HCT116 (cell line): ENCODE measurements around the gene ZNF621. TPM values are rescaled to one million over a fixed set of nuclear protein-coding genes. Genes with fewer than 3 reads are reported as not detected.

Experiments
- ATAC-seq: fragments of 200-7000 bp; cut with Tn5 transposase; 2 replicates; pipeline ENCODE4 v1.9.1; 2020; ENCODE audit warnings: mild to moderate bottlenecking, moderate library complexity
- BruUV-seq: library from RNA; stranded (reverse); fragments of 400-500 nt; replicated peaks from 2 replicates; lab custom pipeline; 2021; lab: Mats Ljungman, UMichigan
- CTCF ChIA-PET: fragments of 300-600 bp; sonication (Branson Sonifier 250); formaldehyde crosslinking; loops from one replicate; lab custom pipeline; 2021; ENCODE audit warnings: antibody characterized with exemption; lab: Charles Lee
- POLR2A ChIA-PET: fragments of 300-600, 350-600 bp; sonication (Branson Sonifier 250); formaldehyde crosslinking; loops from one replicate; lab custom pipeline; 2021; ENCODE audit warnings: antibody characterized with exemption; lab: Charles Lee
- RAD21 ChIA-PET, 2 experiments: fragments of 300-600 bp; sonication (Branson Sonifier 250); formaldehyde crosslinking; loops; one replicate each; lab custom pipeline; 2023; ENCODE audit warnings: low total read pairs in 2 of 2; ENCODE audit not compliant: uncharacterized antibody in 2 of 2, unreplicated experiment in 2 of 2, low non-redundant PET in 1 of 2; lab: Charles Lee
- DNase-seq: peaks from one replicate; pipeline ENCODE4 v3.0.0-alpha.2; 2010; ENCODE audit warnings: low read depth, low spot score
- H2AFZ ChIP-seq: fragments of 200-600 bp; shearing (Covaris generic), sonication (generic); 2 replicates; pipeline ENCODE4 v1.6.1; 2017; ENCODE audit warnings: low read depth, mixed run types, mixed read lengths, antibody characterized with exemption, low read length; ENCODE audit not compliant: poor library complexity, severe bottlenecking
- H3K27ac ChIP-seq: 2 replicates; pipeline ENCODE4 v1.5.1; 2012; ENCODE audit warnings: low read depth, low read length
- H3K27me3 ChIP-seq: fragments of 200-600 bp; sonication (generic); 2 replicates; pipeline ENCODE4 v1.6.1; 2016; ENCODE audit warnings: mixed run types, low read length, mixed read lengths; ENCODE audit not compliant: insufficient read depth
- H3K36me3 ChIP-seq, 2 experiments: fragments of 200-500 bp in 1 of 2; fragments of 200-600 bp in 1 of 2; sonication (Bioruptor generic) in 1 of 2; sonication (generic) in 1 of 2; 2 replicates each; pipeline versions ENCODE4 v1.5.1 to v1.6.1; 2014 to 2016; ENCODE audit warnings: low read length in 2 of 2, inconsistent platforms in 1 of 2, mixed read lengths in 1 of 2, mixed run types in 1 of 2; ENCODE audit not compliant: insufficient read depth in 2 of 2, control insufficient read depth in 1 of 2
- H3K4me1 ChIP-seq, 2 experiments: fragments of 200-600 bp in 1 of 2; sonication (generic) in 1 of 2; 2 replicates each; pipeline versions ENCODE4 v1.5.1 to v1.6.1; 2012 to 2017; ENCODE audit warnings: low read length in 2 of 2, inconsistent platforms in 1 of 2, mild to moderate bottlenecking in 1 of 2, mixed read lengths in 1 of 2, mixed run types in 1 of 2, moderate library complexity in 1 of 2; ENCODE audit not compliant: insufficient read depth in 2 of 2, control insufficient read depth in 1 of 2
- H3K4me2 ChIP-seq: fragments of 200-600 bp; sonication (generic); 2 replicates; pipeline ENCODE4 v1.6.1; 2017; ENCODE audit warnings: mixed run types, low read length, mixed read lengths
- H3K4me3 ChIP-seq, 2 experiments: fragments of 200-600 bp in 1 of 2; sonication (generic) in 1 of 2; replicated peaks in 1 of 2; 2 replicates each; pipeline ENCODE4 v1.5.1; 2011 to 2016; ENCODE audit warnings: low read length in 2 of 2, control low read depth in 1 of 2, low read depth in 1 of 2, mild to moderate bottlenecking in 1 of 2, mixed read lengths in 1 of 2, mixed run types in 1 of 2
- H3K79me2 ChIP-seq: fragments of 200-600 bp; sonication (generic); 2 replicates; pipeline ENCODE4 v1.6.1; 2017; ENCODE audit warnings: mild to moderate bottlenecking, mixed run types, low read length, moderate library complexity, mixed read lengths; ENCODE audit not compliant: insufficient read depth
- H3K9ac ChIP-seq: fragments of 200-600 bp; sonication (generic); 2 replicates; pipeline ENCODE4 v1.6.1; 2016; ENCODE audit warnings: low read length, mixed read lengths
- H3K9me2 ChIP-seq: fragments of 200-600 bp; sonication (generic), shearing (Covaris generic); 2 replicates; pipeline ENCODE4 v1.6.1; 2017; ENCODE audit warnings: mixed run types, mild to moderate bottlenecking, moderate library complexity; ENCODE audit not compliant: insufficient read depth
- H3K9me3 ChIP-seq, 2 experiments: fragments of 200-500 bp in 1 of 2; fragments of 200-600 bp in 1 of 2; sonication (Bioruptor generic) in 1 of 2; sonication (generic) in 1 of 2; 2 replicates each; pipeline ENCODE4 v1.6.1; 2014 to 2017; ENCODE audit warnings: low read length in 2 of 2, mixed read lengths in 2 of 2, inconsistent platforms in 1 of 2, low read depth in 1 of 2, mild to moderate bottlenecking in 1 of 2, mixed run types in 1 of 2, moderate library complexity in 1 of 2; ENCODE audit not compliant: control insufficient read depth in 1 of 2, insufficient read depth in 1 of 2
- H4K20me1 ChIP-seq: fragments of 200-600 bp; sonication (generic), shearing (Covaris generic); 2 replicates; pipeline ENCODE4 v1.6.1; 2017; ENCODE audit warnings: mixed run types, mild to moderate bottlenecking, moderate library complexity; ENCODE audit not compliant: insufficient read depth
- ATF3 ChIP-seq: IDR thresholded peaks from 2 replicates; pipeline ENCODE4 v1.6.1; 2012
- CTCF ChIP-seq, 3 experiments: fragments of 200-600 bp in 1 of 3; sonication (generic) in 1 of 3; IDR thresholded peaks in 2 of 3; conservative IDR thresholded peaks in 1 of 3; 2 replicates each; pipeline ENCODE4 v1.5.1; 2012 to 2017; ENCODE audit warnings: low read depth in 2 of 3, low read length in 2 of 3, antibody characterized with exemption in 1 of 3, borderline replicate concordance in 1 of 3, control low read depth in 1 of 3, mild to moderate bottlenecking in 1 of 3, mixed read lengths in 1 of 3, mixed run types in 1 of 3, moderate library complexity in 1 of 3; ENCODE audit not compliant: insufficient read depth in 1 of 3
- FOSL1 ChIP-seq: IDR thresholded peaks from 2 replicates; pipeline ENCODE4 v1.6.1; 2012; ENCODE audit warnings: low read depth
- JUND ChIP-seq: IDR thresholded peaks from 2 replicates; pipeline ENCODE4 v1.6.1; 2012
- RAD21 ChIP-seq: IDR thresholded peaks from 2 replicates; pipeline ENCODE4 v1.6.1; 2012; ENCODE audit warnings: low read depth, mild to moderate bottlenecking
- SIN3A ChIP-seq: IDR thresholded peaks from 2 replicates; pipeline ENCODE4 v1.6.1; 2012; ENCODE audit warnings: low read depth
- SRF ChIP-seq: IDR thresholded peaks from 2 replicates; pipeline ENCODE4 v1.6.1; 2012; ENCODE audit warnings: low read depth
- YY1 ChIP-seq: IDR thresholded peaks from 2 replicates; pipeline ENCODE4 v1.6.1; 2011; ENCODE audit warnings: low read length, low read depth, moderate library complexity, mild to moderate bottlenecking; ENCODE audit not compliant: insufficient replicate concordance; ENCODE audit errors: extremely low read depth
- ZNF274 ChIP-seq: fragments of 200-500 bp; sonication (Bioruptor generic); IDR thresholded peaks from 2 replicates; pipeline ENCODE4 v1.6.1; 2014; ENCODE audit warnings: mild to moderate bottlenecking, low read depth, low read length, inconsistent platforms
- intact Hi-C: fragments of 100-400 bp; cut with micrococcal nuclease; formaldehyde crosslinking; loops from 2 replicates; pipeline ENCODE4 v1.10.0; 2022
- total RNA-seq: library from RNA; stranded (reverse); gene quantifications from one replicate; pipeline ENCODE4 v1.2.1, GENCODE V29; 2021; ENCODE audit not compliant: unreplicated experiment

ZNF621 gene
- total RNA-seq, 1 experiment from 2014 or later: 23.5 TPM

DNA sequence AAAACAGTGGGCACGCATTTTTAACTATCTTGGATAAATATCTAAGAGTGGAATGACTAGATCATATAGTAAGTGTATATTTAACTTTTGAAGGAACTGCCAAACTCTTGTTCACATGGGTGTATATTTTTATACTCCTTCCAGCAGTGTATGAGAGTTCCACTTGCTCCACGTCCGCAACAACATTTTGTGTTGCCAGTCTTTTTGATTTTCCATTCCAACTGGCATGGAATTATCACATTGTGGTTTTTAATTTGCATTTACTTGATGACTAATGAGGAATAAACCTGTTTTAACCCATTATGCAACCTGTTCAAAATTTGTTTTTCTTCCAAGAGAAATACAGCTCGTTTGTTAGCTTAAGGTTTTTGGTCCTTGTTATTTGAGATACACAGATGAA, 51.6 kb downstream of the ZNF621 start:
- H3K9me2 ChIP-seq: no peaks in the 10 kb centered on the region
- intact Hi-C loops: no loop called here
- no peaks in the 10 kb centered on the region for H3K4me1 ChIP-seq
- TF ChIP-seq ZNF274: no peak
- H3K79me2 ChIP-seq: no peaks in the 10 kb centered on the region
- H3K9ac ChIP-seq: no peak overlapping the region
- no peak for ATAC-seq
- H3K4me2 ChIP-seq: no peak overlapping the region
- no peaks in the 10 kb centered on the region; the same call in 1 of the 2 replicates for H3K27me3 ChIP-seq
- no peak for DNase-seq
- H2AFZ ChIP-seq: no peak overlapping the region
- no peak overlapping the region for H3K27ac ChIP-seq
- POLR2A ChIA-PET: no interaction called here
- no peaks in the 10 kb centered on the region for H3K36me3 ChIP-seq
- H3K9me3 ChIP-seq: no peaks in the 10 kb centered on the region
- H4K20me1 ChIP-seq: no peaks in the 10 kb centered on the region
- no peak overlapping the region for H3K4me3 ChIP-seq
- no TSS peak for BruUV-seq
- RAD21 ChIA-PET: no interaction called here
- CTCF ChIA-PET: no interaction called here

DNA sequence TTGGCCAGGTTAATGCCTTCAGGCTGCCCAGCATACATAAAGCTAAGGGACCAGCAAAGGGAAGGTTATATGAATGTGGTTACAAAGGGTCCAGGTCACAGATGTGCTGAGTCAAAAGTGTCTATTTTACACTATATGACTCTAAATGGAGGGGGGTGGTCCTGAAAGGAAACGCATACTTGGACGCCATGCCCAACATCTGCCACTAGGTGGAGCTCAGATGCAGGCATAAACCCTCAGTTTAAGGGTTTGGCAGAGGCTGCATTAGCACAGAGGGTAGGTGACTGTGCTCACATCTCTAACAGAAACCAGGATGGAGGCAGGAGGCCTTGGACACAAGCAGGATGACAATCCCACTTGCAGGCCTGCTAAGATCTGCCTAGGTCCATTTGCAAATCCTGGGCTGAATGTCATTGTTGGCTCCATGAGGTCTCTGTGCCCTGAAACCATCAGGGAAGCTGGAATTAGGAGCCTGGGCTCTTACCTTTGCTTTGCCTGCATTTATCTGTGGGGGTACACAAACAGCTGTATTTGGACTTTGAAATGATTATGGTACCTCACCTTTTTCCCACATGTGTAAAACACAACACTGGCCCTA, 55.8 kb downstream of the ZNF621 start:
- intact Hi-C loops: loop anchor here (1.0 to 10.0 kb wide), 7 partner anchors 253 to 1524 kb away; no protein-coding TSS in a partner anchor
- H3K27ac ChIP-seq: no peak overlapping the region
- H3K36me3 ChIP-seq: no peaks in the 10 kb centered on the region
- no peaks in the 10 kb centered on the region for H4K20me1 ChIP-seq
- RAD21 ChIA-PET: no interaction called here
- no peaks in the 10 kb centered on the region for H3K27me3 ChIP-seq
- no peaks in the 10 kb centered on the region for H3K4me1 ChIP-seq
- H3K9me2 ChIP-seq: no peaks in the 10 kb centered on the region
- no peak overlapping the region for H3K4me2 ChIP-seq
- no peaks in the 10 kb centered on the region for H3K79me2 ChIP-seq
- H3K4me3 ChIP-seq: no peak overlapping the region
- CTCF ChIA-PET: interaction anchor here (0.6 to 1.6 kb wide), 7 partner anchors 9 to 1611 kb away, joined by 3 to 8 read pairs (median 4); partner anchors contain the start of gene RPL14
- TF ChIP-seq RAD21: peak; percentile 92
- no peak for TF ChIP-seq FOSL1
- no peak for TF ChIP-seq JUND
- TF ChIP-seq SIN3A: no peak
- TF ChIP-seq ATF3: no peak
- TF ChIP-seq CTCF (IDR thresholded peaks at IDR 0.05 in 2 of 3, conservative IDR thresholded peaks at IDR 0.05 in 1 of 3; ENCODE audit: borderline replicate concordance in 1 of 3, insufficient read depth in 1 of 3, low read depth in 2 of 3, low read length in 2 of 3): peak; percentile 57 to 99 (median 93); a peak in 5 of 6 replicates
- no peak for TF ChIP-seq SRF
- no peak for TF ChIP-seq YY1
- no peaks in the 10 kb centered on the region for H3K9me3 ChIP-seq
- ATAC-seq (peak; percentile 81), DNase-seq (peak; percentile 38)
- no peak overlapping the region for H2AFZ ChIP-seq
- POLR2A ChIA-PET: interaction anchor here (1.1 kb wide), 1 partner anchor 619 kb away, joined by 3 read pairs; the partner anchor contains the start of gene CTNNB1
- BruUV-seq: no TSS peak
- no peak overlapping the region for H3K9ac ChIP-seq
